Fibroblast of lung (primary cell): ENCODE data around the gene CDK13.

Experiments used
- CTCF ChIP-seq, 2 donors: IDR thresholded peaks in 1 of 2; conservative IDR thresholded peaks in 1 of 2; 1 replicate in 1 of 2; 2 replicates in 1 of 2; pipeline ENCODE4 v1.5.1; 2011 to 2012; ENCODE audit warnings: low read length in 2 of 2, control low read depth in 1 of 2, inconsistent platforms in 1 of 2, low read depth in 1 of 2, mild to moderate bottlenecking in 1 of 2
- EZH2 ChIP-seq: IDR thresholded peaks from 2 replicates; pipeline ENCODE4 v1.5.1; 2012; ENCODE audit warnings: low read length, control low read depth, mild to moderate bottlenecking; ENCODE audit errors: missing control alignments

- no peak for TF ChIP-seq CTCF (conservative IDR thresholded peaks at IDR 0.05 in 1 of 2, IDR thresholded peaks at IDR 0.05 in 1 of 2; ENCODE audit: low read depth in 1 of 2, low read length in 2 of 2)
- no peak for TF ChIP-seq EZH2
These were observed 172.8 kb downstream of the CDK13 start for GRCh38 chr7:40122940-40123254.
